HepG2 (cell line): ENCODE results near the gene RSPH9. TPM values are rescaled to one million over a fixed set of nuclear protein-coding genes. Genes with fewer than 3 reads are reported as not detected.

Experiments used
- ATAD3A ChIP-seq: sonication (generic); formaldehyde crosslinking; IDR thresholded peaks from 2 replicates; pipeline ENCODE4 v1.4.0; 2020; ENCODE audit warnings: missing genetic modification reagents
- BHLHE40 ChIP-seq: IDR thresholded peaks from 2 replicates; pipeline ENCODE4 v1.6.1; 2011; ENCODE audit warnings: low read length, improper control_type of control experiment
- CBX5 ChIP-seq: sonication (generic); formaldehyde crosslinking; IDR thresholded peaks from 2 replicates; pipeline ENCODE4 v1.4.0; 2020; ENCODE audit warnings: missing genetic modification reagents, borderline replicate concordance
- CEBPG ChIP-seq: IDR thresholded peaks from 2 replicates; pipeline ENCODE4 v1.6.1; 2016
- HOXA5 ChIP-seq: sonication (generic); formaldehyde crosslinking; IDR thresholded peaks from 2 replicates; pipeline ENCODE4 v1.4.0; 2020; ENCODE audit warnings: missing genetic modification reagents
- JUN ChIP-seq: sonication (generic); formaldehyde crosslinking; IDR thresholded peaks from 2 replicates; pipeline ENCODE4 v1.4.0; 2020; ENCODE audit warnings: mild to moderate bottlenecking, missing genetic modification reagents
- PPARG ChIP-seq: conservative IDR thresholded peaks from 2 replicates; pipeline ENCODE4 v1.6.1; 2016; ENCODE audit warnings: missing biosample characterization, missing genetic modification reagents
- PRMT3 ChIP-seq: sonication (generic); formaldehyde crosslinking; IDR thresholded peaks from 2 replicates; pipeline ENCODE4 v1.8.1; 2022; ENCODE audit warnings: low read depth, mild to moderate bottlenecking, moderate library complexity, missing genetic modification reagents, borderline replicate concordance
- RXRA ChIP-seq: sonication (generic); formaldehyde crosslinking; IDR thresholded peaks from 2 replicates; pipeline ENCODE4 v1.5.1; 2020; ENCODE audit warnings: missing genetic modification reagents
- ZNF20 ChIP-seq: sonication (generic); formaldehyde crosslinking; IDR thresholded peaks from 2 replicates; pipeline ENCODE4 v1.4.0; 2020; ENCODE audit warnings: mild to moderate bottlenecking, moderate library complexity, missing genetic modification reagents
- ZNF614 ChIP-seq: IDR thresholded peaks from 2 replicates; pipeline ENCODE4 v1.6.1; 2018; ENCODE audit warnings: missing biosample characterization, missing genetic modification reagents, inconsistent platforms, borderline replicate concordance
- ZNF792 ChIP-seq: IDR thresholded peaks from 2 replicates; pipeline ENCODE4 v1.6.1; 2016
- polyA plus RNA-seq, 8 experiments: library from polyadenylated mRNA; depleted of rRNA in 3 of 8; stranded (reverse) in 7 of 8; unstranded in 1 of 8; fragments of >200 nt; fragmentation: Illumina TruSeq in 4 of 8; extraction: Trizol in 4 of 8; gene quantifications; 2 replicates each; pipeline versions ENCODE4 v1.2.1 to v1.2.3, GENCODE V29; 2011 to 2016; ENCODE audit warnings: low read depth in 4 of 8, missing spikeins in 1 of 8, mixed read lengths in 1 of 8; ENCODE audit not compliant: insufficient read depth in 1 of 8
- total RNA-seq, 5 experiments: library from RNA; depleted of rRNA; stranded (reverse); fragments of >200 nt; fragmentation: Illumina TruSeq; extraction: Trizol; gene quantifications; 2 replicates each; pipeline ENCODE4 v1.2.3, GENCODE V29; 2016; ENCODE audit warnings: low read depth in 1 of 5
- TF ChIP-seq, protein P1 (sequence below), 2 experiments: fragments of 450-650 bp in 1 of 2; sonication (generic) in 1 of 2; formaldehyde crosslinking in 1 of 2; IDR thresholded peaks; 2 replicates each; pipeline versions ENCODE4 v1.6.1 to v1.8.0; 2016 to 2022; ENCODE audit warnings: antibody characterized with exemption in 1 of 2, mild to moderate bottlenecking in 1 of 2, missing genetic modification reagents in 1 of 2
- TF ChIP-seq, protein P2 (sequence below): sonication (generic); formaldehyde crosslinking; IDR thresholded peaks from 2 replicates; pipeline ENCODE4 v1.8.1; 2023; ENCODE audit warnings: mild to moderate bottlenecking, missing genetic modification reagents
- TF ChIP-seq, protein P3 (sequence below): sonication (generic); formaldehyde crosslinking; IDR thresholded peaks from 2 replicates; pipeline ENCODE4 v1.8.0; 2022; ENCODE audit warnings: low read depth, missing genetic modification reagents
- TF ChIP-seq, protein P4 (sequence below): sonication (generic); formaldehyde crosslinking; IDR thresholded peaks from 2 replicates; pipeline ENCODE4 v1.4.0; 2020; ENCODE audit warnings: missing genetic modification reagents

Gene RSPH9
- total and polyA plus RNA-seq, 2 of the 13 experiments (the other 11 are each of a cell fraction or from before 2014, with no cell fraction given), result 0.04 TPM; not detected in 1

DNA sequence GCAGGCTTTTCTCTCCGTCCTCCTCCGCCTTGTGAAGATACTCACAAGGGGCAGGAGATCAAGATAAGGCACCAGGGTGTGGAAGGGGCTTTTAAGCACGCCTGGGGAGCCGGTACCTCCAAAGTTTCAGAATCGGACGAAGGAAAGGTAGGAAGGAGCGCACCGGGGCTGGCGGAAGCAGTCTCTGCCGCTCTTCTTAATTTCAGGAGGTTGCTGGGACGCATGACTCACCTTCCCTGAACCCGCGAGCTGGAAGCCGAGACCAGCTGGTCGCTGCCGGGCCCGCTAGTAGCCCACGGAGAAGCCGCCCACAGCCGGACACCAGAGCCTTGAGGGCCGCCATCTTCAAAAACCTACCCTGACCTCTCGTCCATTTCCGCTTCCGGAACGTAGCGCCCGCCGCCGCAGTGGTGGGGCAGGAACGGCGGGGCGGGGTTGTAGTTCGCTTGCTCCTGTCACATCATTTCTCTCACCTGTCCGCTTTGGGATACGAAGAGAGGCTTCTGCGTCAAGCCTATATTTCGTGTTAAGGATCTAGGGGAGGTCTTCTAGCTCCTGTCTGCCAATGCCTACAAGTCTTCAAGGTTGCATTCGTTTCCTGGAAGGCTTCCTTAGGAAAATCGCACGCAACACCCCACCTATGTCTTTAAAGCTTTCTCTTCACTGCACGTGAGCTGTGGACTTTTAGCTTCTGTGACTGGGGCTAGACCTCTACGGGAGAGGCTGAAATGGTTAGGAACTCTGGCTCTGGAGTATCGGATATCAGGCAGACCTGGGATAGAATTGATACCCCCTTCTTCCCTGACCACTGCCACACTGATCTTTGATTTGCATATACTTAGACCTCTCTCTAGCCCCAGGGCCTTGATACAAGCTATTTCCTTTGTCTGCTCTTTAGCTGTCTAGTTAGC is 42.9 kb downstream of the RSPH9 start, which contains the start of gene MRPS18A (continued):
- TF ChIP-seq ZNF20 (CRISPR knock-in tag) (no peak), CEBPG (CRISPR knock-in tag) (no peak), PRMT3 (0 out of 2 replicates have a peak, but pooled peaks have one; percentile 28), ZNF792 (CRISPR knock-in tag) (peak; percentile 78), PPARG (CRISPR knock-in tag) (peak; percentile 82), BHLHE40 (peak; percentile 36; the same call in 1 of the 2 replicates), ZNF614 (CRISPR knock-in tag) (peak; percentile 61; the same call in 1 of the 2 replicates), ATAD3A (CRISPR knock-in tag) (no peak), JUN (CRISPR knock-in tag) (no peak), CBX5 (CRISPR knock-in tag) (peak; percentile 92; the same call in 1 of the 2 replicates), HOXA5 (CRISPR knock-in tag) (peak; percentile 29; the same call in 1 of the 2 replicates), RXRA (CRISPR knock-in tag) (peak; percentile 82)
- TF ChIP-seq, protein P1, sequence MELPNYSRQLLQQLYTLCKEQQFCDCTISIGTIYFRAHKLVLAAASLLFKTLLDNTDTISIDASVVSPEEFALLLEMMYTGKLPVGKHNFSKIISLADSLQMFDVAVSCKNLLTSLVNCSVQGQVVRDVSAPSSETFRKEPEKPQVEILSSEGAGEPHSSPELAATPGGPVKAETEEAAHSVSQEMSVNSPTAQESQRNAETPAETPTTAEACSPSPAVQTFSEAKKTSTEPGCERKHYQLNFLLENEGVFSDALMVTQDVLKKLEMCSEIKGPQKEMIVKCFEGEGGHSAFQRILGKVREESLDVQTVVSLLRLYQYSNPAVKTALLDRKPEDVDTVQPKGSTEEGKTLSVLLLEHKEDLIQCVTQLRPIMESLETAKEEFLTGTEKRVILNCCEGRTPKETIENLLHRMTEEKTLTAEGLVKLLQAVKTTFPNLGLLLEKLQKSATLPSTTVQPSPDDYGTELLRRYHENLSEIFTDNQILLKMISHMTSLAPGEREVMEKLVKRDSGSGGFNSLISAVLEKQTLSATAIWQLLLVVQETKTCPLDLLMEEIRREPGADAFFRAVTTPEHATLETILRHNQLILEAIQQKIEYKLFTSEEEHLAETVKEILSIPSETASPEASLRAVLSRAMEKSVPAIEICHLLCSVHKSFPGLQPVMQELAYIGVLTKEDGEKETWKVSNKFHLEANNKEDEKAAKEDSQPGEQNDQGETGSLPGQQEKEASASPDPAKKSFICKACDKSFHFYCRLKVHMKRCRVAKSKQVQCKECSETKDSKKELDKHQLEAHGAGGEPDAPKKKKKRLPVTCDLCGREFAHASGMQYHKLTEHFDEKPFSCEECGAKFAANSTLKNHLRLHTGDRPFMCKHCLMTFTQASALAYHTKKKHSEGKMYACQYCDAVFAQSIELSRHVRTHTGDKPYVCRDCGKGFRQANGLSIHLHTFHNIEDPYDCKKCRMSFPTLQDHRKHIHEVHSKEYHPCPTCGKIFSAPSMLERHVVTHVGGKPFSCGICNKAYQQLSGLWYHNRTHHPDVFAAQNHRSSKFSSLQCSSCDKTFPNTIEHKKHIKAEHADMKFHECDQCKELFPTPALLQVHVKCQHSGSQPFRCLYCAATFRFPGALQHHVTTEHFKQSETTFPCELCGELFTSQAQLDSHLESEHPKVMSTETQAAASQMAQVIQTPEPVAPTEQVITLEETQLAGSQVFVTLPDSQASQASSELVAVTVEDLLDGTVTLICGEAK (IDR thresholded peaks at IDR 0.05), result peak; percentile 80
- TF ChIP-seq, protein P1 (CRISPR knock-in tag; IDR thresholded peaks at IDR 0.05), result no peak
- TF ChIP-seq, protein P2, sequence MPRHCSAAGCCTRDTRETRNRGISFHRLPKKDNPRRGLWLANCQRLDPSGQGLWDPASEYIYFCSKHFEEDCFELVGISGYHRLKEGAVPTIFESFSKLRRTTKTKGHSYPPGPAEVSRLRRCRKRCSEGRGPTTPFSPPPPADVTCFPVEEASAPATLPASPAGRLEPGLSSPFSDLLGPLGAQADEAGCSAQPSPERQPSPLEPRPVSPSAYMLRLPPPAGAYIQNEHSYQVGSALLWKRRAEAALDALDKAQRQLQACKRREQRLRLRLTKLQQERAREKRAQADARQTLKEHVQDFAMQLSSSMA (CRISPR knock-in tag), result no peak; the same call in 1 of the 2 replicates
- TF ChIP-seq, protein P3, sequence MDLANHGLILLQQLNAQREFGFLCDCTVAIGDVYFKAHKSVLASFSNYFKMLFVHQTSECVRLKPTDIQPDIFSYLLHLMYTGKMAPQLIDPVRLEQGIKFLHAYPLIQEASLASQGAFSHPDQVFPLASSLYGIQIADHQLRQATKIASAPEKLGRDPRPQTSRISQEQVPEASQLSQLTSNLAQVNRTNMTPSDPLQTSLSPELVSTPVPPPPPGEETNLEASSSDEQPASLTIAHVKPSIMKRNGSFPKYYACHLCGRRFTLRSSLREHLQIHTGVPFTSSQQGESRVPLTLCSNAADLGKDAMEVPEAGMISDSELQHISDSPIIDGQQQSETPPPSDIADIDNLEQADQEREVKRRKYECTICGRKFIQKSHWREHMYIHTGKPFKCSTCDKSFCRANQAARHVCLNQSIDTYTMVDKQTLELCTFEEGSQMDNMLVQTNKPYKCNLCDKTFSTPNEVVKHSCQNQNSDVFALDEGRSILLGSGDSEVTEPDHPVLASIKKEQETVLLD (CRISPR knock-in tag), result no peak
- TF ChIP-seq, protein P4, sequence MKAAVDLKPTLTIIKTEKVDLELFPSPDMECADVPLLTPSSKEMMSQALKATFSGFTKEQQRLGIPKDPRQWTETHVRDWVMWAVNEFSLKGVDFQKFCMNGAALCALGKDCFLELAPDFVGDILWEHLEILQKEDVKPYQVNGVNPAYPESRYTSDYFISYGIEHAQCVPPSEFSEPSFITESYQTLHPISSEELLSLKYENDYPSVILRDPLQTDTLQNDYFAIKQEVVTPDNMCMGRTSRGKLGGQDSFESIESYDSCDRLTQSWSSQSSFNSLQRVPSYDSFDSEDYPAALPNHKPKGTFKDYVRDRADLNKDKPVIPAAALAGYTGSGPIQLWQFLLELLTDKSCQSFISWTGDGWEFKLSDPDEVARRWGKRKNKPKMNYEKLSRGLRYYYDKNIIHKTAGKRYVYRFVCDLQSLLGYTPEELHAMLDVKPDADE (CRISPR knock-in tag), result no peak
